HG02610 (cell line): Measurements from ENCODE around the gene ATXN1.
"Not testable (repeated sequence)": the region's sequence is repeated elsewhere in the genome, so short reads cannot be mapped to it uniquely, and the experiment has no call there.

ENCODE experiments used
- ATAC-seq: cut with Tn5 transposase; IDR thresholded peaks from one replicate; pipeline ENCODE4 v1.9.1; 2021; ENCODE audit warnings: mild to moderate bottlenecking, moderate library complexity; ENCODE audit not compliant: unreplicated experiment

ATXN1 gene

GRCh38 chr6:16656451-16656850 is 104.8 kb downstream of the ATXN1 start:
- no peak for ATAC-seq

- ATAC-seq: no peak
Measured at GRCh38 chr6:16654701-16655100, 106.6 kb downstream of the ATXN1 start.

GRCh38 chr6:16653226-16653625 is 108.0 kb downstream of the ATXN1 start:
- no peak for ATAC-seq

- ATAC-seq: peak; percentile 59
Measured at GRCh38 chr6:16651871-16652270, 109.4 kb downstream of the ATXN1 start.

GRCh38 chr6:16649890-16650289 is 111.4 kb downstream of the ATXN1 start:
- no peak for ATAC-seq

- ATAC-seq: no peak
Measured at GRCh38 chr6:16649241-16649640, 112.0 kb downstream of the ATXN1 start.

GRCh38 chr6:16648003-16648402 is 113.3 kb downstream of the ATXN1 start:
- ATAC-seq: no peak

GRCh38 chr6:16647422-16647821 is 113.8 kb downstream of the ATXN1 start:
- ATAC-seq: no peak

GRCh38 chr6:16644540-16645250 is 116.6 kb downstream of the ATXN1 start:
- ATAC-seq: no peak

GRCh38 chr6:16639684-16640480 is 121.4 kb downstream of the ATXN1 start:
- no peak for ATAC-seq

- ATAC-seq: no peak
Measured at GRCh38 chr6:16637635-16638034, 123.6 kb downstream of the ATXN1 start.

- ATAC-seq: peak; percentile 71
Measured at GRCh38 chr6:16635810-16636602, 125.3 kb downstream of the ATXN1 start.

- ATAC-seq: no peak
Measured at GRCh38 chr6:16635291-16635809, 125.9 kb downstream of the ATXN1 start.

GRCh38 chr6:16634855-16635254 is 126.4 kb downstream of the ATXN1 start:
- no peak for ATAC-seq

- ATAC-seq: no peak
Measured at GRCh38 chr6:16633961-16634360, 127.3 kb downstream of the ATXN1 start.

GRCh38 chr6:16633465-16633864 is 127.8 kb downstream of the ATXN1 start:
- ATAC-seq: no peak

GRCh38 chr6:16632101-16632500 is 129.2 kb downstream of the ATXN1 start:
- no peak for ATAC-seq

GRCh38 chr6:16630026-16630643 is 131.1 kb downstream of the ATXN1 start:
- no peak for ATAC-seq

GRCh38 chr6:16628580-16628979 is 132.7 kb downstream of the ATXN1 start:
- ATAC-seq: not testable (repeated sequence)

GRCh38 chr6:16626650-16627049 is 134.6 kb downstream of the ATXN1 start:
- ATAC-seq: no peak
